ENCODE data around the gene ABHD1.

DNA sequence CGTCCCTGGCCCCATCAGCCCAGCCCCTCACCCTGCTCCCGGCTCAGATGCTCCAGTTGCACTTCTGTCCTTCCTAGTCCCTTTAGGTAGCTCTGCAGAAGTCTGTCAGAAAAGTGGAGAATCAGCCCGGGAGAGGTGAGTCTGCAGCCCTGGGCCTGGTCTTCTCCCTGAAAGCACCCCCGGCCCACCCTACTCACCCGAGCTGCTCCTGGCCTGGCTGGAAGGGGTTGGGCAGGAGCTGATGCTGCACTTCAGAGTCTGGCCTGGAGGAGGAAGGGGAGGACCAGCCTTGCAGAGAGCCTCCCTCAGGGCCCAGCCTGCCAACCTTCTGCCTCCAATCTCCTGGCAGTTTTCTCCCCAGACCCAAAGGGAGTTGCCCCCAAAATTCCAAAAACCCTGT, 21.3 kb upstream of the ABHD1 start:
- TF ChIP-seq, protein P1, sequence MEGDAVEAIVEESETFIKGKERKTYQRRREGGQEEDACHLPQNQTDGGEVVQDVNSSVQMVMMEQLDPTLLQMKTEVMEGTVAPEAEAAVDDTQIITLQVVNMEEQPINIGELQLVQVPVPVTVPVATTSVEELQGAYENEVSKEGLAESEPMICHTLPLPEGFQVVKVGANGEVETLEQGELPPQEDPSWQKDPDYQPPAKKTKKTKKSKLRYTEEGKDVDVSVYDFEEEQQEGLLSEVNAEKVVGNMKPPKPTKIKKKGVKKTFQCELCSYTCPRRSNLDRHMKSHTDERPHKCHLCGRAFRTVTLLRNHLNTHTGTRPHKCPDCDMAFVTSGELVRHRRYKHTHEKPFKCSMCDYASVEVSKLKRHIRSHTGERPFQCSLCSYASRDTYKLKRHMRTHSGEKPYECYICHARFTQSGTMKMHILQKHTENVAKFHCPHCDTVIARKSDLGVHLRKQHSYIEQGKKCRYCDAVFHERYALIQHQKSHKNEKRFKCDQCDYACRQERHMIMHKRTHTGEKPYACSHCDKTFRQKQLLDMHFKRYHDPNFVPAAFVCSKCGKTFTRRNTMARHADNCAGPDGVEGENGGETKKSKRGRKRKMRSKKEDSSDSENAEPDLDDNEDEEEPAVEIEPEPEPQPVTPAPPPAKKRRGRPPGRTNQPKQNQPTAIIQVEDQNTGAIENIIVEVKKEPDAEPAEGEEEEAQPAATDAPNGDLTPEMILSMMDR (IDR thresholded peaks at IDR 0.05) = no peak
- TF ChIP-seq, protein P2, sequence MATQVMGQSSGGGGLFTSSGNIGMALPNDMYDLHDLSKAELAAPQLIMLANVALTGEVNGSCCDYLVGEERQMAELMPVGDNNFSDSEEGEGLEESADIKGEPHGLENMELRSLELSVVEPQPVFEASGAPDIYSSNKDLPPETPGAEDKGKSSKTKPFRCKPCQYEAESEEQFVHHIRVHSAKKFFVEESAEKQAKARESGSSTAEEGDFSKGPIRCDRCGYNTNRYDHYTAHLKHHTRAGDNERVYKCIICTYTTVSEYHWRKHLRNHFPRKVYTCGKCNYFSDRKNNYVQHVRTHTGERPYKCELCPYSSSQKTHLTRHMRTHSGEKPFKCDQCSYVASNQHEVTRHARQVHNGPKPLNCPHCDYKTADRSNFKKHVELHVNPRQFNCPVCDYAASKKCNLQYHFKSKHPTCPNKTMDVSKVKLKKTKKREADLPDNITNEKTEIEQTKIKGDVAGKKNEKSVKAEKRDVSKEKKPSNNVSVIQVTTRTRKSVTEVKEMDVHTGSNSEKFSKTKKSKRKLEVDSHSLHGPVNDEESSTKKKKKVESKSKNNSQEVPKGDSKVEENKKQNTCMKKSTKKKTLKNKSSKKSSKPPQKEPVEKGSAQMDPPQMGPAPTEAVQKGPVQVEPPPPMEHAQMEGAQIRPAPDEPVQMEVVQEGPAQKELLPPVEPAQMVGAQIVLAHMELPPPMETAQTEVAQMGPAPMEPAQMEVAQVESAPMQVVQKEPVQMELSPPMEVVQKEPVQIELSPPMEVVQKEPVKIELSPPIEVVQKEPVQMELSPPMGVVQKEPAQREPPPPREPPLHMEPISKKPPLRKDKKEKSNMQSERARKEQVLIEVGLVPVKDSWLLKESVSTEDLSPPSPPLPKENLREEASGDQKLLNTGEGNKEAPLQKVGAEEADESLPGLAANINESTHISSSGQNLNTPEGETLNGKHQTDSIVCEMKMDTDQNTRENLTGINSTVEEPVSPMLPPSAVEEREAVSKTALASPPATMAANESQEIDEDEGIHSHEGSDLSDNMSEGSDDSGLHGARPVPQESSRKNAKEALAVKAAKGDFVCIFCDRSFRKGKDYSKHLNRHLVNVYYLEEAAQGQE (IDR thresholded peaks at IDR 0.05; ENCODE audit: insufficient read depth in 1 of 2, low read depth in 2 of 2, low read length in 1 of 2) = no peak
- no peak for TF ChIP-seq TCF7L2 (IDR thresholded peaks at IDR 0.05; ENCODE audit: low read depth, low read length)
- TF ChIP-seq POLR2AphosphoS5 (IDR thresholded peaks at IDR 0.05; ENCODE audit: low read depth, low read length) = no peak
